CD4-positive, alpha-beta T cell treated with Interleukin-10 for 1 hour (primary cell): ENCODE measurements around the gene SLC44A4.
"Not testable (repeated sequence)": the region's sequence is repeated elsewhere in the genome, so short reads cannot be mapped to it uniquely, and the experiment has no call there.

Source experiments
- DNase-seq: peaks from one replicate; pipeline ENCODE4 v3.0.0-alpha.2; 2020

Gene SLC44A4

GRCh38 chr6:31878726-31879125 is at the start of gene SLC44A4:
SLC44A4 (minus strand) TSS chr6:31878997; CDS start chr6:31878980, 17 bp downstream.
- no peak for DNase-seq

GRCh38 chr6:31928672-31928939 is 49.8 kb upstream of the SLC44A4 start:
- DNase-seq: no peak

- DNase-seq: no peak
Measured at GRCh38 chr6:31927863-31928671, 49.3 kb upstream of the SLC44A4 start.

- DNase-seq: no peak
Measured at GRCh38 chr6:31927242-31927862, 48.6 kb upstream of the SLC44A4 start, which contains the start of gene C2. C2 (plus strand) TSS chr6:31927717; CDS start chr6:31927753, 36 bp downstream.

- DNase-seq: peak; percentile 34
Measured at GRCh38 chr6:31922942-31923341, 44.1 kb upstream of the SLC44A4 start.

GRCh38 chr6:31920811-31921210 is 42.0 kb upstream of the SLC44A4 start:
- no peak for DNase-seq

- no peak for DNase-seq
Measured at GRCh38 chr6:31919624-31920303, 41.0 kb upstream of the SLC44A4 start.

- DNase-seq: no peak
Measured at GRCh38 chr6:31918069-31918720, 39.4 kb upstream of the SLC44A4 start.

GRCh38 chr6:31915756-31916155 is 37.0 kb upstream of the SLC44A4 start:
- DNase-seq: no peak

GRCh38 chr6:31915351-31915750 is 36.6 kb upstream of the SLC44A4 start:
- no peak for DNase-seq

- no peak for DNase-seq
Measured at GRCh38 chr6:31911826-31912585, 33.2 kb upstream of the SLC44A4 start.

- not testable (repeated sequence) for DNase-seq
Measured at GRCh38 chr6:31909298-31909697, 30.5 kb upstream of the SLC44A4 start.

- no peak for DNase-seq
Measured at GRCh38 chr6:31908791-31909190, 30.0 kb upstream of the SLC44A4 start.

GRCh38 chr6:31908255-31908654 is 29.5 kb upstream of the SLC44A4 start:
- DNase-seq: not testable (repeated sequence)

GRCh38 chr6:31907158-31907813 is 28.5 kb upstream of the SLC44A4 start:
- DNase-seq: no peak

- not testable (repeated sequence) for DNase-seq
Measured at GRCh38 chr6:31906727-31907126, 27.9 kb upstream of the SLC44A4 start.

- DNase-seq: no peak
Measured at GRCh38 chr6:31906122-31906521, 27.3 kb upstream of the SLC44A4 start.

GRCh38 chr6:31905041-31905440 is 26.2 kb upstream of the SLC44A4 start:
- DNase-seq: no peak

GRCh38 chr6:31903957-31904356 is 25.2 kb upstream of the SLC44A4 start:
- no peak for DNase-seq

GRCh38 chr6:31901953-31902643 is 23.3 kb upstream of the SLC44A4 start, which contains the start of gene ZBTB12:
ZBTB12 (minus strand) TSS chr6:31902086; CDS start chr6:31901305, 781 bp downstream.
- DNase-seq: peak; percentile 91

GRCh38 chr6:31901415-31901952 is 22.7 kb upstream of the SLC44A4 start:
- peak; percentile 67 for DNase-seq
